Astrocyte (in vitro differentiated cells and primary cell): ENCODE data around the gene MYOZ3. TPM values are rescaled to one million over a fixed set of nuclear protein-coding genes. Genes with fewer than 3 reads are reported as not detected.

Experiments used
- DNase-seq: peaks from one replicate; pipeline ENCODE4 v3.0.0-alpha.2; 2010; ENCODE audit warnings: low read depth
- FAIRE-seq: peaks from 2 replicates; lab custom pipeline; 2011; peaks lifted over from hg19 to GRCh38; lab: Jason Lieb, UNC
- H2AFZ ChIP-seq: 2 replicates; pipeline ENCODE4 v1.6.0; 2012; ENCODE audit warnings: low read depth, low read length, inconsistent platforms
- H3K27ac ChIP-seq: 2 replicates; pipeline ENCODE4 v1.5.1; 2011; ENCODE audit warnings: low read depth, low read length, inconsistent platforms
- H3K27me3 ChIP-seq: 2 replicates; pipeline ENCODE4 v1.6.0; 2011; ENCODE audit warnings: low read length, inconsistent platforms; ENCODE audit not compliant: insufficient read depth
- H3K36me3 ChIP-seq: 2 replicates; pipeline ENCODE4 v1.5.1; 2011; ENCODE audit warnings: low read length, inconsistent platforms; ENCODE audit not compliant: insufficient read depth
- H3K4me1 ChIP-seq: 2 replicates; pipeline ENCODE4 v1.5.1; 2011; ENCODE audit warnings: low read length, inconsistent platforms; ENCODE audit not compliant: insufficient read depth
- H3K4me2 ChIP-seq: 2 replicates; pipeline ENCODE4 v1.6.0; 2012; ENCODE audit warnings: low read length, inconsistent platforms
- H3K4me3 ChIP-seq: 2 replicates; pipeline ENCODE4 v1.5.1; 2011; ENCODE audit warnings: low read depth, mild to moderate bottlenecking, low read length, inconsistent platforms; ENCODE audit not compliant: insufficient read depth
- H3K79me2 ChIP-seq: 2 replicates; pipeline ENCODE4 v1.6.0; 2012; ENCODE audit warnings: mild to moderate bottlenecking, low read length, inconsistent platforms; ENCODE audit not compliant: insufficient read depth
- H3K9ac ChIP-seq: 2 replicates; pipeline ENCODE4 v1.6.0; 2012; ENCODE audit warnings: mild to moderate bottlenecking, low read length, inconsistent platforms
- H3K9me3 ChIP-seq: 2 replicates; pipeline ENCODE4 v1.5.1; 2012; ENCODE audit warnings: low read depth, mild to moderate bottlenecking, low read length, inconsistent platforms; ENCODE audit not compliant: insufficient read depth
- H4K20me1 ChIP-seq: 2 replicates; pipeline ENCODE4 v1.6.0; 2012; ENCODE audit warnings: low read length, inconsistent platforms; ENCODE audit not compliant: insufficient read depth
- H3K27ac Mint-ChIP-seq: one replicate; pipeline ENCODE4 v1.8.0; 2021; ENCODE audit warnings: mild to moderate bottlenecking, mixed read lengths; ENCODE audit not compliant: unreplicated experiment
- H3K27me3 Mint-ChIP-seq: one replicate; pipeline ENCODE4 v1.8.0; 2021; ENCODE audit warnings: low read depth, mixed read lengths; ENCODE audit not compliant: unreplicated experiment
- H3K36me3 Mint-ChIP-seq: one replicate; pipeline ENCODE4 v1.8.0; 2021; ENCODE audit warnings: low read depth, mixed read lengths; ENCODE audit not compliant: unreplicated experiment
- H3K4me1 Mint-ChIP-seq: one replicate; pipeline ENCODE4 v1.8.0; 2021; ENCODE audit warnings: low read depth, mixed read lengths; ENCODE audit not compliant: unreplicated experiment
- H3K4me3 Mint-ChIP-seq: one replicate; pipeline ENCODE4 v1.8.0; 2021; ENCODE audit warnings: mild to moderate bottlenecking, moderate library complexity, mixed read lengths; ENCODE audit not compliant: unreplicated experiment
- H3K9me3 Mint-ChIP-seq: one replicate; pipeline ENCODE4 v1.8.0; 2021; ENCODE audit warnings: mild to moderate bottlenecking, mixed read lengths; ENCODE audit not compliant: unreplicated experiment
- EZH2 ChIP-seq: IDR thresholded peaks from 2 replicates; pipeline ENCODE4 v1.6.1; 2012; ENCODE audit warnings: mild to moderate bottlenecking, low read length, inconsistent platforms; ENCODE audit not compliant: insufficient read depth
- total RNA-seq: library from RNA; stranded (reverse); gene quantifications from 2 replicates; pipeline ENCODE4 v1.2.1, GENCODE V29; 2021
- TF ChIP-seq, protein P1 (sequence below): IDR thresholded peaks from 2 replicates; pipeline ENCODE4 v1.5.1; 2011; ENCODE audit warnings: low read depth, mild to moderate bottlenecking, inconsistent platforms, low read length, moderate library complexity; ENCODE audit not compliant: insufficient read depth

MYOZ3 gene
- total RNA-seq, 1 donor from 2014 or later = 5.5 TPM

DNA sequence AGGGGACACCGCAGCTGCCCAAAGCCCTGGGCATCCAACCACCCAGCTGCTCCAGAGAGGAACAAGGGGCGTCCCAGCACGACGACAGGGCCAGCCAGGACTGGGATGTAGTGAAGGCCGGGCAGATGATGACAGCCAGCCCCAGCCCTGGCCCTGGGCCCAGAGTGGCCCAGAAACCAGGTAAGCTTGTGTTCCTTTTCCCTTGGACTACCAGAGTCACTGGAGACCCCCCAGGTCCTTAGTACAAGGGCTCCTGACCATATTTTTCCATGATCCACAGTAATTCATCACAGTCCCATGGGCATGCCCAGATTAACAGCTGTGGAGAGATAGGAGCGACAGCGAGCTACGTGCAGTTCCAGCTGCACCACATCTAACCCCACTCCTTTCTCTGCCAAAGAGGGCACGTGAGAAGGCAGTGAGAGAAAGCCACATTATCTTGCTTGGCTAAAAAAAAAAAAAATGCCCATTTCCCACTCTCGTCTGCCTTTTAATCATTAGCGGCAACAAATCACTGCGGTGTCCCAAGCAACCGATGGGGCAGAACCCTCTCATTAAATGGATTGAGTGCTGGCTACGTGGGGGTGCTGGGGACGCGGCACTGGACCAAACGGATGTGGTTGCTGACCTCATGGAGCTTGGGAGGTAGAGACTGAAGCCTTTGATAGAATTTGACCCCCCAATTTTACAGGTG, 42.3 kb upstream of the MYOZ3 start:
- Histone ChIP-seq H3K9me3 (no peaks in the 10 kb centered on the region), H3K27me3 (peaks cover 1% of the 10 kb centered on the region), H3K27ac (no peak overlapping the region), H3K36me3 (no peaks in the 10 kb centered on the region), H4K20me1 (no peaks in the 10 kb centered on the region), H3K4me3 (no peak overlapping the region), H3K9ac (no peak overlapping the region), H3K4me1 (peaks cover 61% of the 10 kb centered on the region), H3K79me2 (no peaks in the 10 kb centered on the region), H2AFZ (peak overlapping the region; percentile 64), H3K4me2 (peak overlapping the region; percentile 15)
- DNase-seq (peak; percentile 78), FAIRE-seq (no peak)
- Mint-ChIP-seq H3K9me3 (no peaks in the 10 kb centered on the region), H3K27ac (no peak overlapping the region), H3K27me3 (peaks cover 40% of the 10 kb centered on the region), H3K4me3 (no peak overlapping the region), H3K4me1 (peaks cover 28% of the 10 kb centered on the region), H3K36me3 (no peaks in the 10 kb centered on the region)
- TF ChIP-seq, protein P1, sequence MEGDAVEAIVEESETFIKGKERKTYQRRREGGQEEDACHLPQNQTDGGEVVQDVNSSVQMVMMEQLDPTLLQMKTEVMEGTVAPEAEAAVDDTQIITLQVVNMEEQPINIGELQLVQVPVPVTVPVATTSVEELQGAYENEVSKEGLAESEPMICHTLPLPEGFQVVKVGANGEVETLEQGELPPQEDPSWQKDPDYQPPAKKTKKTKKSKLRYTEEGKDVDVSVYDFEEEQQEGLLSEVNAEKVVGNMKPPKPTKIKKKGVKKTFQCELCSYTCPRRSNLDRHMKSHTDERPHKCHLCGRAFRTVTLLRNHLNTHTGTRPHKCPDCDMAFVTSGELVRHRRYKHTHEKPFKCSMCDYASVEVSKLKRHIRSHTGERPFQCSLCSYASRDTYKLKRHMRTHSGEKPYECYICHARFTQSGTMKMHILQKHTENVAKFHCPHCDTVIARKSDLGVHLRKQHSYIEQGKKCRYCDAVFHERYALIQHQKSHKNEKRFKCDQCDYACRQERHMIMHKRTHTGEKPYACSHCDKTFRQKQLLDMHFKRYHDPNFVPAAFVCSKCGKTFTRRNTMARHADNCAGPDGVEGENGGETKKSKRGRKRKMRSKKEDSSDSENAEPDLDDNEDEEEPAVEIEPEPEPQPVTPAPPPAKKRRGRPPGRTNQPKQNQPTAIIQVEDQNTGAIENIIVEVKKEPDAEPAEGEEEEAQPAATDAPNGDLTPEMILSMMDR = no peak
- no peak for TF ChIP-seq EZH2

DNA sequence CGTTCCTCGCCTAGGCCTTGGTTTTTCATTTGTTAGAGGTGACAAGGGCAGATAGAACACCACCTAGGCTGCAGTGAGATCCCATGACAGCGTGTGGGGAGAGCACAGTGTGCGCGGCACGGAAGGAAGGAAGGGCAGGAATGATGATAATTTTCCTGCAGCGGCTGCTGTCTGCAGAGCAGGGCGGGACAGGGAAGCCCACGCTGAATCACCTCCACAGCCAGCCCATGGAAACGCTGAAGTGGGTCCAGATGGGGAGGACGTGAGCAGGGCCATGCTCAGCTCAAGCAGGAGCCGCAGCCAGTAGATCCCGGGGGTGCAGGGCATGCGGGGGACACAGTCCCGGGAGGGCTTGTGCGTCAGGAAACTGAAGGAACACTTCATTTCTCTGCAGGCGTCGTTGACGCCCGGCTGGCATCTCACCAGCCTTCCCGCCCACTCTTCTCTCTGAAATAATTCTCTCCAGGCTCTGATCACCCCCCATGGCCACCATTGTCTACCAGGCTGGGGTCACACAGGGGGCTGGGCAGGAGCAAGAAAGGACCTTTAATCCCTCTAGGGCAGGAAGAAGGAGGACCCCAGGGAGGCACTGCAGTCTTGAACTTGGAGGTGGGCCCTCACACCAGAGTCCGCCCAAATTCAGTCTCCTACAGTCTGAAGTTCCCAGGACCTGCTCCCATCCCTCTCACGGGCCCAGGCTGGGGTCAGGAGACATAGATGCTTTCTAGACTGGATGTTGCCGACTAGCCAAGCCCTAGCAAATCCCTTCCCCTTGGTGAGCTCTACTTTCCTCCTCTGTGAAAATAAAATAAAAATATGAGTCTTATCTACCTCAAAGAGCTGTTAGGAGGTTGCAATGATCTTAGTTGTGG, 41.5 kb upstream of the MYOZ3 start:
- H3K4me3 ChIP-seq = no peak overlapping the region
- TF ChIP-seq, protein P1 = no peak
- no peak for TF ChIP-seq EZH2
- Mint-ChIP-seq H3K4me3 (no peak overlapping the region), H3K4me1 (peaks cover 33% of the 10 kb centered on the region), H3K9me3 (no peaks in the 10 kb centered on the region), H3K27me3 (peaks cover 39% of the 10 kb centered on the region), H3K36me3 (no peaks in the 10 kb centered on the region), H3K27ac (no peak overlapping the region)
- H4K20me1 ChIP-seq = no peaks in the 10 kb centered on the region
- H3K4me1 ChIP-seq = peaks cover 61% of the 10 kb centered on the region
- FAIRE-seq (no peak), DNase-seq (peak; percentile 89)
- peak overlapping the region; percentile 15 for H3K4me2 ChIP-seq
- no peak overlapping the region for H3K9ac ChIP-seq
- peak overlapping the region; percentile 64 for H2AFZ ChIP-seq
- no peaks in the 10 kb centered on the region for H3K27me3 ChIP-seq
- H3K9me3 ChIP-seq = no peaks in the 10 kb centered on the region
- no peaks in the 10 kb centered on the region for H3K36me3 ChIP-seq
- H3K79me2 ChIP-seq = no peaks in the 10 kb centered on the region
- peak overlapping the region; percentile 2 for H3K27ac ChIP-seq
